IMR-90 (cell line): Measurements from ENCODE around the gene GHR. TPM values are rescaled to one million over a fixed set of nuclear protein-coding genes. Genes with fewer than 3 reads are reported as not detected.

Experiments used
- ATAC-seq: fragments of 200-7000 bp; cut with Tn5 transposase; 2 replicates; pipeline ENCODE4 v1.9.1; 2020; ENCODE audit warnings: low read depth, mild to moderate bottlenecking, moderate library complexity
- BruUV-seq: library from RNA; stranded (reverse); fragments of 400-500 nt; replicated peaks from 2 replicates; lab custom pipeline; 2021; lab: Mats Ljungman, UMichigan
- CTCF ChIA-PET: fragments of 300-600 bp; formaldehyde crosslinking; extraction: SDS; loops from one replicate; lab custom pipeline; 2021; ENCODE audit warnings: antibody characterized with exemption; lab: Yijun Ruan, JAX
- POLR2A ChIA-PET: fragments of 300-600 bp; sonication (Branson Sonifier 250); formaldehyde crosslinking; loops from one replicate; lab custom pipeline; 2022; ENCODE audit warnings: antibody characterized with exemption; ENCODE audit not compliant: unreplicated experiment; lab: Charles Lee
- DNase-seq: peaks from one replicate; pipeline ENCODE4 v3.0.0; 2013
- H2AFZ ChIP-seq: replicated peaks from 2 replicates; pipeline ENCODE3; 2013; ENCODE audit warnings: low read length, mild to moderate bottlenecking; ENCODE audit not compliant: poor library complexity
- H2AK5ac ChIP-seq: 2 replicates; pipeline ENCODE4 v1.6.1; 2013; ENCODE audit warnings: low read depth, low read length, inconsistent platforms
- H2AK9ac ChIP-seq: replicated peaks from 2 replicates; pipeline ENCODE3; 2013; ENCODE audit warnings: mild to moderate bottlenecking, low read depth, low read length, moderate library complexity; ENCODE audit not compliant: poor library complexity
- H2BK120ac ChIP-seq: 2 replicates; pipeline ENCODE4 v1.6.1; 2013; ENCODE audit warnings: low read depth, low read length, inconsistent platforms
- H2BK15ac ChIP-seq: 3 replicates; pipeline ENCODE4 v1.6.1; 2013; ENCODE audit warnings: low read depth, low read length, inconsistent platforms
- H2BK20ac ChIP-seq: 2 replicates; pipeline ENCODE4 v1.6.1; 2013; ENCODE audit warnings: low read depth, mild to moderate bottlenecking, inconsistent platforms, low read length, moderate library complexity
- H2BK5ac ChIP-seq: 2 replicates; pipeline ENCODE4 v1.6.1; 2013; ENCODE audit warnings: mild to moderate bottlenecking, low read depth, low read length, inconsistent platforms; ENCODE audit not compliant: poor library complexity, severe bottlenecking
- H3K14ac ChIP-seq: replicated peaks from 2 replicates; pipeline ENCODE4 v1.6.1; 2013; ENCODE audit warnings: low read depth, low read length, inconsistent platforms
- H3K18ac ChIP-seq: 2 replicates; pipeline ENCODE4 v1.6.1; 2013; ENCODE audit warnings: low read depth, low read length, control low read depth
- H3K23ac ChIP-seq: 2 replicates; pipeline ENCODE4 v1.6.1; 2013; ENCODE audit warnings: low read depth, low read length, inconsistent platforms
- H3K27ac ChIP-seq: 2 replicates; pipeline ENCODE4 v1.5.1; 2013; ENCODE audit warnings: mild to moderate bottlenecking, control low read depth, low read length; ENCODE audit not compliant: insufficient read depth
- H3K27me3 ChIP-seq: 2 replicates; pipeline ENCODE4 v1.6.1; 2013; ENCODE audit warnings: low read length; ENCODE audit not compliant: control insufficient read depth, insufficient read depth
- H3K36me3 ChIP-seq: 2 replicates; pipeline ENCODE4 v1.6.1; 2013; ENCODE audit warnings: low read length, mixed read lengths; ENCODE audit not compliant: control insufficient read depth, insufficient read depth
- H3K4ac ChIP-seq: 2 replicates; pipeline ENCODE4 v1.6.1; 2013; ENCODE audit warnings: low read depth, low read length, inconsistent platforms
- H3K4me1 ChIP-seq: 2 replicates; pipeline ENCODE4 v1.6.1; 2013; ENCODE audit warnings: low read length, mixed read lengths; ENCODE audit not compliant: control insufficient read depth, insufficient read depth
- H3K4me2 ChIP-seq: 2 replicates; pipeline ENCODE4 v1.6.1; 2013; ENCODE audit warnings: low read depth, mild to moderate bottlenecking, control low read depth, low read length, moderate library complexity
- H3K4me3 ChIP-seq: 2 replicates; pipeline ENCODE4 v1.5.1; 2013; ENCODE audit warnings: low read depth, mild to moderate bottlenecking, control low read depth, low read length, moderate library complexity; ENCODE audit not compliant: insufficient read depth
- H3K56ac ChIP-seq: 2 replicates; pipeline ENCODE4 v1.6.1; 2013; ENCODE audit warnings: low read length, inconsistent platforms; ENCODE audit not compliant: insufficient read depth; ENCODE audit errors: extremely low read depth
- H3K79me1 ChIP-seq, 2 experiments: 2 replicates each; pipeline ENCODE4 v1.6.1; 2013; ENCODE audit warnings: low read length in 2 of 2, inconsistent platforms in 1 of 2, low read depth in 1 of 2
- H3K9ac ChIP-seq: 2 replicates; pipeline ENCODE4 v1.6.1; 2013; ENCODE audit warnings: low read depth, low read length, control low read depth
- H3K9me1 ChIP-seq: 2 replicates; pipeline ENCODE4 v1.6.1; 2013; ENCODE audit warnings: low read length, inconsistent platforms; ENCODE audit not compliant: insufficient read depth
- H3K9me3 ChIP-seq: 2 replicates; pipeline ENCODE4 v1.6.1; 2013; ENCODE audit warnings: low read length; ENCODE audit not compliant: control insufficient read depth, insufficient read depth
- H4K20me1 ChIP-seq: 2 replicates; pipeline ENCODE4 v1.6.1; 2013; ENCODE audit warnings: low read length, inconsistent platforms; ENCODE audit not compliant: insufficient read depth
- H4K5ac ChIP-seq: 2 replicates; pipeline ENCODE4 v1.6.1; 2013; ENCODE audit warnings: mild to moderate bottlenecking, low read depth, low read length, control low read depth
- H4K8ac ChIP-seq, 2 experiments: 2 replicates each; pipeline ENCODE4 v1.6.1; 2013; ENCODE audit warnings: low read depth in 2 of 2, low read length in 2 of 2, control low read depth in 1 of 2, inconsistent platforms in 1 of 2
- H4K91ac ChIP-seq: 2 replicates; pipeline ENCODE4 v1.6.1; 2013; ENCODE audit warnings: low read depth, low read length, inconsistent platforms; ENCODE audit not compliant: insufficient read depth
- CEBPB ChIP-seq: IDR thresholded peaks from 2 replicates; pipeline ENCODE4 v1.6.1; 2012; ENCODE audit warnings: low read depth, low read length, improper control_type of control experiment
- CTCF ChIP-seq: conservative IDR thresholded peaks from 2 replicates; pipeline ENCODE4 v1.5.1; 2012; ENCODE audit warnings: mild to moderate bottlenecking, low read depth, low read length, improper control_type of control experiment
- MAFK ChIP-seq: IDR thresholded peaks from 2 replicates; pipeline ENCODE4 v1.6.1; 2012; ENCODE audit warnings: low read depth, low read length, improper control_type of control experiment
- MAZ ChIP-seq: IDR thresholded peaks from 2 replicates; pipeline ENCODE4 v1.6.1; 2012; ENCODE audit warnings: low read depth, mild to moderate bottlenecking, low read length, improper control_type of control experiment, moderate library complexity, borderline replicate concordance
- SMC3 ChIP-seq: fragments of 150-350 bp; IDR thresholded peaks from 2 replicates; pipeline ENCODE4 v1.6.1; 2016; ENCODE audit warnings: low read depth, mild to moderate bottlenecking, antibody characterized with exemption, low read length, moderate library complexity
- USF2 ChIP-seq: fragments of 150-350 bp; IDR thresholded peaks from 2 replicates; pipeline ENCODE4 v1.6.1; 2017; ENCODE audit warnings: mild to moderate bottlenecking, antibody characterized with exemption, low read length, low read depth
- WGBS, 2 experiments: methylation state at CpG; one replicate each; pipeline versions ENCODE4 v1.1.5 to v1.1.7; 2013; ENCODE audit warnings: missing lambda C conversion rate in 2 of 2; ENCODE audit not compliant: insufficient read length in 1 of 2; ENCODE audit errors: extremely low coverage in 2 of 2; 5-methylcytosine and 5-hydroxymethylcytosine counted together
- dilution Hi-C: fragments of 300-500 bp; cut with HindIII; formaldehyde crosslinking; loops from one replicate; pipeline ENCODE4 v1.14.3; 2018; ENCODE audit warnings: low sequenced_read_pairs; ENCODE audit not compliant: unreplicated experiment
- in situ Hi-C: fragments of 300-500 bp; cut with MboI; formaldehyde crosslinking; loops from 3 replicates; pipeline ENCODE4 v1.14.3; 2019; ENCODE audit warnings: low sequenced_read_pairs, inconsistent platforms, mixed read lengths
- intact Hi-C: fragments of 100-400 bp; cut with micrococcal nuclease; formaldehyde crosslinking; loops from 2 replicates; pipeline ENCODE4 v1.10.0; 2022
- polyA plus RNA-seq, 3 experiments: library from polyadenylated mRNA; depleted of rRNA; stranded (reverse); fragments of >200 nt; gene quantifications; 2 replicates each; pipeline ENCODE4 v1.2.3, GENCODE V29; 2012; ENCODE audit warnings: low replicate concordance in 1 of 3
- total RNA-seq: library from RNA; depleted of rRNA; stranded (reverse); fragments of >200 nt; gene quantifications from 2 replicates; pipeline ENCODE4 v1.2.3, GENCODE V29; 2012

GHR gene
- total and polyA plus RNA-seq, 2 of the 4 experiments (the other 2 are of a cell fraction), result 0.36 to 1.1 TPM

- dilution Hi-C loops, result no loop called here
- Histone ChIP-seq H3K79me1 (no peaks in the 10 kb centered on the region), H2AK9ac (no peak overlapping the region), H3K14ac (no peak overlapping the region), H2BK120ac (no peak overlapping the region), H3K56ac (no peak overlapping the region), H4K8ac (no peak overlapping the region), H3K4ac (no peak overlapping the region), H3K4me3 (no peak overlapping the region), H4K91ac (no peak overlapping the region), H3K9me1 (no peaks in the 10 kb centered on the region), H3K9ac (no peak overlapping the region), H2AK5ac (no peak overlapping the region), H3K27me3 (no peaks in the 10 kb centered on the region), H3K9me3 (no peaks in the 10 kb centered on the region), H3K4me2 (no peak overlapping the region), H4K20me1 (no peaks in the 10 kb centered on the region), H2AFZ (no peak overlapping the region), H3K36me3 (no peaks in the 10 kb centered on the region), H2BK20ac (no peak overlapping the region), H3K23ac (no peak overlapping the region), H3K27ac (no peak overlapping the region), H3K4me1 (no peaks in the 10 kb centered on the region), H4K5ac (no peak overlapping the region), H2BK15ac (no peak overlapping the region), H3K18ac (no peak overlapping the region), H2BK5ac (no peak overlapping the region)
- CTCF ChIA-PET, result no interaction called here
- POLR2A ChIA-PET, result no interaction called here
- intact Hi-C loops, result no loop called here
- no CpG with 5 or more reads among the region's 1 CpG for WGBS, 2 experiments
- ATAC-seq (no peak), DNase-seq (no peak)
- in situ Hi-C loops, result loop anchor here (25.0 kb wide), 1 partner anchor 717 kb away; the partner anchor contains the start of gene OXCT1
- TF ChIP-seq MAZ (no peak), MAFK (no peak), USF2 (no peak), CEBPB (no peak), SMC3 (no peak), CTCF (no peak)
- no TSS peak for BruUV-seq
These were observed 156.1 kb downstream of the GHR start for GRCh38 chr5:42579320-42579719.
